GM23338 (cell line): ENCODE results near the gene CISH. TPM values are rescaled to one million over a fixed set of nuclear protein-coding genes. Genes with fewer than 3 reads are reported as not detected.

Source experiments
- ATAC-seq: fragments of 200-7000 bp; cut with Tn5 transposase; 3 replicates; pipeline ENCODE4 v1.9.1; 2020
- DNase-seq: peaks from one replicate; pipeline ENCODE4 v3.0.0-alpha.2; 2015; ENCODE audit warnings: low spot score
- H2AFZ ChIP-seq: fragments of 200-600 bp; sonication (generic); 2 replicates; pipeline ENCODE4 v1.8.0; 2016; ENCODE audit warnings: antibody characterized with exemption, mild to moderate bottlenecking, moderate library complexity
- H3F3A ChIP-seq: fragments of 200-600 bp; sonication (generic); replicated peaks from 2 replicates; pipeline ENCODE4 v1.8.0; 2017; ENCODE audit warnings: antibody characterized with exemption, mixed run types, low read depth
- H3K27ac ChIP-seq: fragments of 200-600 bp; sonication (generic); 2 replicates; pipeline ENCODE4 v1.6.1; 2016; ENCODE audit warnings: low read depth
- H3K27me3 ChIP-seq: fragments of 200-600 bp; sonication (generic); 2 replicates; pipeline ENCODE4 v1.8.0; 2016; ENCODE audit warnings: mild to moderate bottlenecking, mixed run types, moderate library complexity; ENCODE audit not compliant: insufficient read depth
- H3K36me3 ChIP-seq: fragments of 200-600 bp; sonication (generic); 2 replicates; pipeline ENCODE4 v1.8.0; 2016; ENCODE audit warnings: mild to moderate bottlenecking; ENCODE audit not compliant: insufficient read depth
- H3K4me1 ChIP-seq: fragments of 200-600 bp; sonication (generic); 2 replicates; pipeline ENCODE4 v1.8.0; 2016; ENCODE audit warnings: mild to moderate bottlenecking, moderate library complexity; ENCODE audit not compliant: insufficient read depth
- H3K4me2 ChIP-seq: fragments of 200-600 bp; sonication (generic); 2 replicates; pipeline ENCODE4 v1.7.1; 2017; ENCODE audit warnings: mixed run types
- H3K4me3 ChIP-seq: fragments of 200-600 bp; sonication (generic); 2 replicates; pipeline ENCODE4 v1.6.1; 2016; ENCODE audit warnings: mixed run types
- H3K79me2 ChIP-seq: fragments of 200-600 bp; sonication (generic); replicated peaks from 2 replicates; pipeline ENCODE4 v1.8.0; 2017; ENCODE audit warnings: mild to moderate bottlenecking; ENCODE audit not compliant: insufficient read depth
- H3K9me2 ChIP-seq: fragments of 200-600 bp; sonication (generic); 2 replicates; pipeline ENCODE4 v1.8.0; 2017; ENCODE audit not compliant: insufficient read depth
- H4K20me1 ChIP-seq: fragments of 200-600 bp; sonication (generic); replicated peaks from 2 replicates; pipeline ENCODE4 v1.8.0; 2017; ENCODE audit warnings: mild to moderate bottlenecking; ENCODE audit not compliant: insufficient read depth
- H3K27ac Mint-ChIP-seq: 2 replicates; pipeline ENCODE4 v1.8.0; 2020; ENCODE audit warnings: inconsistent platforms, mild to moderate bottlenecking, moderate library complexity, mixed read lengths
- H3K27me3 Mint-ChIP-seq: 3 replicates; pipeline ENCODE4 v1.8.0; 2022; ENCODE audit warnings: low read depth, mild to moderate bottlenecking, moderate library complexity, mixed read lengths, inconsistent platforms; ENCODE audit not compliant: insufficient read depth, poor library complexity
- H3K36me3 Mint-ChIP-seq: 3 replicates; pipeline ENCODE4 v1.8.0; 2021; ENCODE audit warnings: low read depth, mild to moderate bottlenecking, inconsistent platforms, moderate library complexity, mixed read lengths
- H3K4me1 Mint-ChIP-seq: 3 replicates; pipeline ENCODE4 v1.8.0; 2020; ENCODE audit warnings: mild to moderate bottlenecking, inconsistent platforms, mixed read lengths
- H3K4me3 Mint-ChIP-seq: 3 replicates; pipeline ENCODE4 v1.8.0; 2021; ENCODE audit warnings: moderate library complexity, mild to moderate bottlenecking, inconsistent platforms, mixed read lengths
- H3K9me3 Mint-ChIP-seq: 3 replicates; pipeline ENCODE4 v1.8.0; 2020; ENCODE audit warnings: moderate library complexity, mild to moderate bottlenecking, inconsistent platforms, mixed read lengths
- CREB1 ChIP-seq: fragments of 250-450 bp; sonication (Bioruptor Pico); IDR thresholded peaks from 2 replicates; pipeline ENCODE4 v1.5.0; 2020; ENCODE audit warnings: low read depth, mild to moderate bottlenecking, moderate library complexity
- CTCF ChIP-seq, 2 experiments: fragments of 200-600 bp in 1 of 2; sonication (generic) in 1 of 2; conservative IDR thresholded peaks; 2 replicates each; pipeline versions ENCODE4 v1.5.1 to v1.6.1; 2016 to 2017; ENCODE audit warnings: antibody characterized with exemption in 2 of 2, low read depth in 2 of 2, mild to moderate bottlenecking in 2 of 2, moderate library complexity in 1 of 2
- ETS1 ChIP-seq: IDR thresholded peaks from 2 replicates; pipeline ENCODE4 v1.6.1; 2016; ENCODE audit warnings: antibody characterized with exemption
- EZH2 ChIP-seq: fragments of 200-600 bp; sonication (generic); IDR thresholded peaks from one replicate; pipeline ENCODE4 v1.8.0; 2017; ENCODE audit warnings: antibody characterized with exemption, mild to moderate bottlenecking, low read depth; ENCODE audit not compliant: unreplicated experiment
- EZH2phosphoT487 ChIP-seq: fragments of 200-600 bp; sonication (generic); IDR thresholded peaks from one replicate; pipeline ENCODE4 v1.8.1; 2018; ENCODE audit warnings: antibody characterized with exemption; ENCODE audit not compliant: unreplicated experiment
- JUNB ChIP-seq: IDR thresholded peaks from one replicate; pipeline ENCODE4 v1.6.1; 2016; ENCODE audit warnings: antibody characterized with exemption; ENCODE audit not compliant: unreplicated experiment
- NANOG ChIP-seq: IDR thresholded peaks from 2 replicates; pipeline ENCODE4 v1.6.1; 2016; ENCODE audit warnings: antibody characterized with exemption, borderline replicate concordance
- POLR2AphosphoS5 ChIP-seq: IDR thresholded peaks from 2 replicates; pipeline ENCODE4 v1.6.1; 2016; ENCODE audit warnings: antibody characterized with exemption, low read depth
- REST ChIP-seq: IDR thresholded peaks from one replicate; pipeline ENCODE4 v1.6.1; 2018; ENCODE audit warnings: antibody characterized with exemption; ENCODE audit not compliant: unreplicated experiment
- STAT1 ChIP-seq: IDR thresholded peaks from one replicate; pipeline ENCODE4 v1.6.1; 2016; ENCODE audit warnings: antibody characterized with exemption; ENCODE audit not compliant: unreplicated experiment
- ZNF114 ChIP-seq: fragments of 250-450 bp; sonication (Bioruptor Pico); IDR thresholded peaks from 2 replicates; pipeline ENCODE4 v1.5.0; 2020; ENCODE audit warnings: mild to moderate bottlenecking, moderate library complexity
- polyA plus RNA-seq: library from polyadenylated mRNA; unstranded; fragments of >200 nt; fragmentation: Nextera tagmentation; extraction: Ambion mirVana; gene quantifications from 2 replicates; pipeline ENCODE4 v1.2.1, GENCODE V29; 2016
- total RNA-seq: library from RNA; depleted of rRNA; stranded (reverse); fragments of >200 nt; shearing (Covaris generic); gene quantifications from 2 replicates; pipeline ENCODE4 v1.2.3, GENCODE V29; 2014

CISH gene
- total and polyA plus RNA-seq, 2 experiments from 2014 or later = 2.1 to 3.6 TPM

- Histone ChIP-seq H3K4me1 (no peaks in the 10 kb centered on the region), H3K4me2 (no peak overlapping the region), H3K4me3 (no peak overlapping the region), H3K9me2 (no peaks in the 10 kb centered on the region), H3K36me3 (no peaks in the 10 kb centered on the region), H2AFZ (no peak overlapping the region), H3K79me2 (no peaks in the 10 kb centered on the region), H3K27me3 (no peaks in the 10 kb centered on the region), H4K20me1 (no peaks in the 10 kb centered on the region; the same call in 1 of the 2 replicates), H3F3A (no peaks in the 10 kb centered on the region), H3K27ac (no peak overlapping the region)
- TF ChIP-seq EZH2phosphoT487 = no peak
- ATAC-seq = no peak
- DNase-seq = no peak
- H3K27me3 Mint-ChIP-seq = peaks cover 5% of the 10 kb centered on the region
- H3K9me3 Mint-ChIP-seq = no peaks in the 10 kb centered on the region
- H3K4me3 Mint-ChIP-seq = no peak overlapping the region
- H3K36me3 Mint-ChIP-seq = peaks cover 18% of the 10 kb centered on the region; the same call in 1 of the 3 replicates
- H3K4me1 Mint-ChIP-seq = peaks cover 23% of the 10 kb centered on the region
- H3K27ac Mint-ChIP-seq = no peak overlapping the region
Observed at GRCh38 chr3:50644561-50644960, 33.0 kb upstream of the CISH start.

GRCh38 chr3:50642382-50642781 is 30.8 kb upstream of the CISH start:
- DNase-seq = no peak
- no peak overlapping the region for H3K4me2 ChIP-seq
- no peak overlapping the region for H3K4me3 Mint-ChIP-seq
- H4K20me1 ChIP-seq = no peaks in the 10 kb centered on the region; the same call in 1 of the 2 replicates
- H3K27ac ChIP-seq = no peak overlapping the region
- no peaks in the 10 kb centered on the region; the same call in 1 of the 2 replicates for H3K79me2 ChIP-seq
- no peak overlapping the region for H3K4me3 ChIP-seq
- no peaks in the 10 kb centered on the region for H3K9me3 Mint-ChIP-seq
- H3K9me2 ChIP-seq = no peaks in the 10 kb centered on the region
- H3K27ac Mint-ChIP-seq = no peak overlapping the region
- no peak overlapping the region for H2AFZ ChIP-seq
- no peaks in the 10 kb centered on the region for H3K27me3 ChIP-seq
- TF ChIP-seq EZH2 = no peak
- no peak for TF ChIP-seq REST
- TF ChIP-seq ETS1 = no peak
- TF ChIP-seq STAT1 = no peak
- no peak for TF ChIP-seq ZNF114
- TF ChIP-seq CTCF (conservative IDR thresholded peaks at IDR 0.05; ENCODE audit: low read depth in 2 of 2) = no peak
- no peak for TF ChIP-seq JUNB
- TF ChIP-seq CREB1 (CRISPR knock-in tag) = no peak
- no peak for TF ChIP-seq NANOG
- no peak for TF ChIP-seq POLR2AphosphoS5
- no peaks in the 10 kb centered on the region for H3F3A ChIP-seq
- peaks cover 7% of the 10 kb centered on the region for H3K27me3 Mint-ChIP-seq
- no peaks in the 10 kb centered on the region for H3K36me3 ChIP-seq
- ATAC-seq = no peak; the same call in 1 of the 3 replicates
- H3K4me1 Mint-ChIP-seq = peaks cover 29% of the 10 kb centered on the region
- peaks cover 6% of the 10 kb centered on the region; the same call in 1 of the 2 replicates for H3K4me1 ChIP-seq
- peaks cover 18% of the 10 kb centered on the region; the same call in 1 of the 3 replicates for H3K36me3 Mint-ChIP-seq
